SK-N-SH treated with all-trans-retinoic acid at 6 μM for 48 hours (cell line): ENCODE measurements around the gene KCNC4.

Experiments used
- ATAC-seq: fragments of 200-7000 bp; cut with Tn5 transposase; 3 replicates; pipeline ENCODE4 v1.9.1; 2020; ENCODE audit warnings: mild to moderate bottlenecking, moderate library complexity
- BACH2 ChIP-seq: fragments of 250-450 bp; sonication (Bioruptor Pico); IDR thresholded peaks from 2 replicates; pipeline ENCODE4 v1.9.0; 2021; ENCODE audit warnings: mild to moderate bottlenecking, borderline replicate concordance
- CREB5 ChIP-seq: fragments of 250-450 bp; sonication (Bioruptor Pico); IDR thresholded peaks from 2 replicates; pipeline ENCODE4 v1.5.1; 2020; ENCODE audit warnings: low read depth, mild to moderate bottlenecking, moderate library complexity
- CSDC2 ChIP-seq: fragments of 250-450 bp; sonication (Bioruptor Pico); IDR thresholded peaks from 2 replicates; pipeline ENCODE4 v1.5.0; 2020; ENCODE audit warnings: mild to moderate bottlenecking, moderate library complexity
- ESRRG ChIP-seq: fragments of 250-450 bp; sonication (Bioruptor Pico); IDR thresholded peaks from 2 replicates; pipeline ENCODE4 v1.6.1; 2021; ENCODE audit warnings: mild to moderate bottlenecking
- GLIS3 ChIP-seq: fragments of 250-450 bp; sonication (Bioruptor Pico); IDR thresholded peaks from 2 replicates; pipeline ENCODE4 v1.5.0; 2020; ENCODE audit warnings: mild to moderate bottlenecking, moderate library complexity
- ISL1 ChIP-seq: fragments of 250-450 bp; sonication (Bioruptor Pico); IDR thresholded peaks from 2 replicates; pipeline ENCODE4 v2.1.2; 2022; ENCODE audit warnings: mild to moderate bottlenecking, moderate library complexity
- OSR1 ChIP-seq: fragments of 250-450 bp; sonication (Bioruptor Pico); IDR thresholded peaks from 2 replicates; pipeline ENCODE4 v1.8.0; 2022; ENCODE audit warnings: moderate library complexity, mild to moderate bottlenecking, inconsistent platforms
- PATZ1 ChIP-seq: fragments of 250-450 bp; sonication (Bioruptor Pico); IDR thresholded peaks from 2 replicates; pipeline ENCODE4 v1.8.0; 2020; ENCODE audit warnings: mild to moderate bottlenecking, moderate library complexity, borderline replicate concordance
- RARB ChIP-seq: fragments of 250-450 bp; sonication (Bioruptor Pico); IDR thresholded peaks from 2 replicates; pipeline ENCODE4 v1.8.0; 2021; ENCODE audit warnings: mild to moderate bottlenecking, moderate library complexity
- SNAI2 ChIP-seq: fragments of 250-450 bp; sonication (Bioruptor Pico); IDR thresholded peaks from 2 replicates; pipeline ENCODE4 v1.5.0; 2020; ENCODE audit warnings: mild to moderate bottlenecking, moderate library complexity
- TCF4 ChIP-seq: fragments of 250-450 bp; sonication (Bioruptor Pico); IDR thresholded peaks from 2 replicates; pipeline ENCODE4 v1.8.0; 2021; ENCODE audit warnings: mild to moderate bottlenecking, moderate library complexity, borderline replicate concordance
- TOX ChIP-seq: fragments of 250-450 bp; sonication (Bioruptor Pico); IDR thresholded peaks from 2 replicates; pipeline ENCODE4 v1.8.0; 2021; ENCODE audit warnings: mild to moderate bottlenecking, moderate library complexity, borderline replicate concordance
- ZC3H10 ChIP-seq: fragments of 250-450 bp; sonication (Bioruptor Pico); IDR thresholded peaks from 2 replicates; pipeline ENCODE4 v1.5.1; 2021; ENCODE audit warnings: mild to moderate bottlenecking, moderate library complexity
- ZFP3 ChIP-seq: fragments of 250-450 bp; sonication (Bioruptor Pico); IDR thresholded peaks from 2 replicates; pipeline ENCODE4 v1.5.0; 2020; ENCODE audit warnings: mild to moderate bottlenecking, moderate library complexity
- ZFP30 ChIP-seq: fragments of 450-650 bp; formaldehyde crosslinking; IDR thresholded peaks from 2 replicates; pipeline ENCODE4 v1.5.0; 2022; ENCODE audit warnings: mild to moderate bottlenecking, moderate library complexity
- ZNF565 ChIP-seq: fragments of 450-650 bp; formaldehyde crosslinking; conservative IDR thresholded peaks from 2 replicates; pipeline ENCODE4 v1.5.0; 2020; ENCODE audit warnings: low read depth, mild to moderate bottlenecking, moderate library complexity
- ZNF70 ChIP-seq: fragments of 450-650 bp; formaldehyde crosslinking; IDR thresholded peaks from 2 replicates; pipeline ENCODE4 v1.5.0; 2020; ENCODE audit warnings: mild to moderate bottlenecking, moderate library complexity
- ZNF8 ChIP-seq: fragments of 450-650 bp; formaldehyde crosslinking; IDR thresholded peaks from 2 replicates; pipeline ENCODE4 v1.5.0; 2020; ENCODE audit warnings: mild to moderate bottlenecking, moderate library complexity
- TF ChIP-seq, protein P1 (sequence below): fragments of 250-450 bp; sonication (Bioruptor Pico); IDR thresholded peaks from 2 replicates; pipeline ENCODE4 v1.8.0; 2021; ENCODE audit warnings: low read depth, mild to moderate bottlenecking, moderate library complexity, borderline replicate concordance
- TF ChIP-seq, protein P2 (sequence below): fragments of 250-450 bp; sonication (Bioruptor Pico); IDR thresholded peaks from 2 replicates; pipeline ENCODE4 v1.5.0; 2020; ENCODE audit warnings: mild to moderate bottlenecking, moderate library complexity
- TF ChIP-seq, protein P3 (sequence below): fragments of 250-450 bp; sonication (Bioruptor Pico); IDR thresholded peaks from 2 replicates; pipeline ENCODE4 v1.5.1; 2021; ENCODE audit warnings: mild to moderate bottlenecking, moderate library complexity

KCNC4 gene

DNA sequence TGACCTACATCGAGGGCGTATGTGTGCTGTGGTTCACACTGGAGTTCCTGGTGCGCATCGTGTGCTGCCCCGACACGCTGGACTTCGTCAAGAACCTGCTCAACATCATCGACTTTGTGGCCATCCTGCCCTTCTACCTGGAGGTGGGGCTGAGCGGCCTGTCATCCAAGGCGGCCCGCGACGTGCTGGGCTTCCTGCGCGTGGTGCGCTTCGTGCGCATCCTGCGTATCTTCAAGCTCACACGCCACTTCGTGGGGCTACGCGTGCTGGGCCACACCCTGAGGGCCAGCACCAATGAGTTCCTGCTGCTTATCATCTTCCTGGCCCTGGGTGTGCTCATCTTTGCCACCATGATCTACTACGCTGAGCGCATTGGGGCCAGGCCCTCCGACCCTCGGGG is 13.0 kb downstream of the KCNC4 start:
- TF ChIP-seq OSR1: no peak
- TF ChIP-seq ZC3H10 (CRISPR knock-in tag): no peak
- no peak for TF ChIP-seq BACH2 (CRISPR knock-in tag)
- no peak for TF ChIP-seq PATZ1 (CRISPR knock-in tag)
- no peak for TF ChIP-seq CSDC2 (CRISPR knock-in tag)
- TF ChIP-seq ZFP3: no peak
- TF ChIP-seq RARB (CRISPR knock-in tag): no peak
- TF ChIP-seq, protein P1, sequence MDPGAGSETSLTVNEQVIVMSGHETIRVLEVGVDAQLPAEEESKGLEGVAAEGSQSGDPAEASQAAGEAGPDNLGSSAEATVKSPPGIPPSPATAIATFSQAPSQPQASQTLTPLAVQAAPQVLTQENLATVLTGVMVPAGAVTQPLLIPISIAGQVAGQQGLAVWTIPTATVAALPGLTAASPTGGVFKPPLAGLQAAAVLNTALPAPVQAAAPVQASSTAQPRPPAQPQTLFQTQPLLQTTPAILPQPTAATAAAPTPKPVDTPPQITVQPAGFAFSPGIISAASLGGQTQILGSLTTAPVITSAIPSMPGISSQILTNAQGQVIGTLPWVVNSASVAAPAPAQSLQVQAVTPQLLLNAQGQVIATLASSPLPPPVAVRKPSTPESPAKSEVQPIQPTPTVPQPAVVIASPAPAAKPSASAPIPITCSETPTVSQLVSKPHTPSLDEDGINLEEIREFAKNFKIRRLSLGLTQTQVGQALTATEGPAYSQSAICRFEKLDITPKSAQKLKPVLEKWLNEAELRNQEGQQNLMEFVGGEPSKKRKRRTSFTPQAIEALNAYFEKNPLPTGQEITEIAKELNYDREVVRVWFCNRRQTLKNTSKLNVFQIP (CRISPR knock-in tag): no peak
- TF ChIP-seq ZNF70 (CRISPR knock-in tag): no peak
- no peak for TF ChIP-seq ISL1
- no peak for TF ChIP-seq ZFP30
- TF ChIP-seq SNAI2: no peak
- TF ChIP-seq, protein P2, sequence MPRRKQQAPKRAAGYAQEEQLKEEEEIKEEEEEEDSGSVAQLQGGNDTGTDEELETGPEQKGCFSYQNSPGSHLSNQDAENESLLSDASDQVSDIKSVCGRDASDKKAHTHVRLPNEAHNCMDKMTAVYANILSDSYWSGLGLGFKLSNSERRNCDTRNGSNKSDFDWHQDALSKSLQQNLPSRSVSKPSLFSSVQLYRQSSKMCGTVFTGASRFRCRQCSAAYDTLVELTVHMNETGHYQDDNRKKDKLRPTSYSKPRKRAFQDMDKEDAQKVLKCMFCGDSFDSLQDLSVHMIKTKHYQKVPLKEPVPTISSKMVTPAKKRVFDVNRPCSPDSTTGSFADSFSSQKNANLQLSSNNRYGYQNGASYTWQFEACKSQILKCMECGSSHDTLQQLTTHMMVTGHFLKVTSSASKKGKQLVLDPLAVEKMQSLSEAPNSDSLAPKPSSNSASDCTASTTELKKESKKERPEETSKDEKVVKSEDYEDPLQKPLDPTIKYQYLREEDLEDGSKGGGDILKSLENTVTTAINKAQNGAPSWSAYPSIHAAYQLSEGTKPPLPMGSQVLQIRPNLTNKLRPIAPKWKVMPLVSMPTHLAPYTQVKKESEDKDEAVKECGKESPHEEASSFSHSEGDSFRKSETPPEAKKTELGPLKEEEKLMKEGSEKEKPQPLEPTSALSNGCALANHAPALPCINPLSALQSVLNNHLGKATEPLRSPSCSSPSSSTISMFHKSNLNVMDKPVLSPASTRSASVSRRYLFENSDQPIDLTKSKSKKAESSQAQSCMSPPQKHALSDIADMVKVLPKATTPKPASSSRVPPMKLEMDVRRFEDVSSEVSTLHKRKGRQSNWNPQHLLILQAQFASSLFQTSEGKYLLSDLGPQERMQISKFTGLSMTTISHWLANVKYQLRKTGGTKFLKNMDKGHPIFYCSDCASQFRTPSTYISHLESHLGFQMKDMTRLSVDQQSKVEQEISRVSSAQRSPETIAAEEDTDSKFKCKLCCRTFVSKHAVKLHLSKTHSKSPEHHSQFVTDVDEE: no peak
- no peak for TF ChIP-seq TCF4 (CRISPR knock-in tag)
- no peak for TF ChIP-seq ZNF565 (CRISPR knock-in tag)
- TF ChIP-seq ZNF8 (CRISPR knock-in tag): no peak
- TF ChIP-seq CREB5 (CRISPR knock-in tag): no peak
- TF ChIP-seq GLIS3 (CRISPR knock-in tag): no peak
- no peak for ATAC-seq

- ATAC-seq: no peak
- TF ChIP-seq TCF4 (CRISPR knock-in tag) (no peak), RARB (CRISPR knock-in tag) (no peak), ZNF565 (CRISPR knock-in tag) (no peak), ISL1 (no peak), BACH2 (CRISPR knock-in tag) (no peak), ZFP3 (no peak), GLIS3 (CRISPR knock-in tag) (no peak), ZNF8 (CRISPR knock-in tag) (no peak), ESRRG (CRISPR knock-in tag) (no peak)
- TF ChIP-seq, protein P3, sequence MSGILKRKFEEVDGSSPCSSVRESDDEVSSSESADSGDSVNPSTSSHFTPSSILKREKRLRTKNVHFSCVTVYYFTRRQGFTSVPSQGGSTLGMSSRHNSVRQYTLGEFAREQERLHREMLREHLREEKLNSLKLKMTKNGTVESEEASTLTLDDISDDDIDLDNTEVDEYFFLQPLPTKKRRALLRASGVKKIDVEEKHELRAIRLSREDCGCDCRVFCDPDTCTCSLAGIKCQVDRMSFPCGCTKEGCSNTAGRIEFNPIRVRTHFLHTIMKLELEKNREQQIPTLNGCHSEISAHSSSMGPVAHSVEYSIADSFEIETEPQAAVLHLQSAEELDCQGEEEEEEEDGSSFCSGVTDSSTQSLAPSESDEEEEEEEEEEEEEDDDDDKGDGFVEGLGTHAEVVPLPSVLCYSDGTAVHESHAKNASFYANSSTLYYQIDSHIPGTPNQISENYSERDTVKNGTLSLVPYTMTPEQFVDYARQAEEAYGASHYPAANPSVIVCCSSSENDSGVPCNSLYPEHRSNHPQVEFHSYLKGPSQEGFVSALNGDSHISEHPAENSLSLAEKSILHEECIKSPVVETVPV (CRISPR knock-in tag): no peak
Measured at GRCh38 chr1:110223581-110223980, 13.5 kb downstream of the KCNC4 start.

DNA sequence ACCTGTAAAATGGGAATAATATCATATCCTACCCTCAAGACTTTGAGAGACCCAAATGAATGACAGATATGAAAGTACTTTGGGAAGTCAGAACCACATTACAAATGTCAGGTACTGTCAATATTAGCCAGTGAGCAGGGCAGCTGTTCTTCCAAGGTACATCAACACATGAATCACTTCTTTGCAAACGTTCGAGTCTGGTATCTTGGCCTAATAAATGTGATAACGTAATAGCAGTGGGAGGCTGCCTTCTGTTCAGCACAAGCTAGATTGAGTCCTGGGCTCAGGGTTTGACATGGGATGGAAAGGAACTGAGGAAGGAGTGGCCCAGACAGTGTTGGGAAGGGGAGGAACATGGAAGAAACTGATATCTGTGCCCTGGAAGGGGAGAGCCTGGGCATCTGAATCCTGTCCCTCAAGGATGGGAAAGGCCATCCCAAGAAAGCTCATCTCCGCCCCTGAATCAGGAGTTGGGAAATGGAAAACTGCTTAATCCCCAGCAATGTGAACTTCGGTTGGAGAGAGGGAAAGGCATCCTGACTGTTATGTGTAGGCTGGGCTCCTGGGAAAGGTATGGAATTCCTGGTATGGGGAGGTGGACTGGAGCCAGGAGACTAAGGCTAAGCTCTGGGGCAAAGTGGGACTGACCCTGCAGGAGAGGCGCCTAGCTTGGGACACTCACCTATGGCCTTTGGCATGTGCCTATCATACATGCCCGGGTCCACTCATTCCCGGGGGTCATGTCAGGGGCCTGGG is 14.3 kb downstream of the KCNC4 start:
- ATAC-seq: no peak
- no peak for TF ChIP-seq SNAI2
- no peak for TF ChIP-seq PATZ1 (CRISPR knock-in tag)
- TF ChIP-seq CSDC2 (CRISPR knock-in tag): no peak
- no peak for TF ChIP-seq TOX (CRISPR knock-in tag)
- TF ChIP-seq ZNF8 (CRISPR knock-in tag): no peak
- TF ChIP-seq GLIS3 (CRISPR knock-in tag): no peak
- no peak for TF ChIP-seq TCF4 (CRISPR knock-in tag)
- TF ChIP-seq ISL1: no peak
- TF ChIP-seq BACH2 (CRISPR knock-in tag): no peak
- TF ChIP-seq CREB5 (CRISPR knock-in tag): no peak
